Peyer's patch (tissue), 4 donors: ENCODE results near the gene TPPP3.

ENCODE experiments used
- CTCF ChIP-seq, 6 experiments: fragments of 450-650 bp in 4 of 6; fragments of 200-600 bp in 2 of 6; sonication (generic) in 1 of 6; IDR thresholded peaks; one replicate each; pipeline ENCODE4 v1.5.1; 2017 to 2019; ENCODE audit warnings: antibody characterized with exemption in 6 of 6, mild to moderate bottlenecking in 3 of 6, moderate library complexity in 1 of 6
- POLR2A ChIP-seq, 2 donors: fragments of 450-650 bp; IDR thresholded peaks; one replicate each; pipeline ENCODE4 v1.5.1; 2017; ENCODE audit warnings: antibody characterized with exemption in 2 of 2, mild to moderate bottlenecking in 2 of 2, moderate library complexity in 2 of 2

DNA sequence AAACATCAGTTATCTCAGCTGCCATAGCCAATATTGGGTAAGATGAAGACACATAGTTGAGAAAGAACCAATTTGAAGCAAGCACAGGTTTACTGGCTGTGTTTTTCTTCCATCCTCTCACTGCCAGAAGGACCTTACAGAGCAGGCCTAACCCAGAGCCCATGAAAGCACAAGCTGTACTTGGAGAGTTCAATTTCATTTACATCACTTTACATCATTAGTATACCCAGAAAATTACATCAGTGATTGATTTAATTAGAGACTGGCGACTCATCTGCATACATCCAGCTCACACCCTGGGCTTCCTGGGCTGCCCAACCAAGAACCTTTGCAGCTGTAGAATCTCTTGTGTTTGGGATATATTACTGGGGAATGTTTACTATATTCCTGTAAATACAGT is 43.0 kb downstream of the TPPP3 start:
- TF ChIP-seq CTCF (IDR thresholded peaks at IDR 0.05): no peak
- TF ChIP-seq POLR2A (IDR thresholded peaks at IDR 0.05): no peak
